DMS 273 treated with DMSO at 0.1 percent for 48 hours (cell line): ENCODE results near the gene ZNF143.

Experiments
- DNase-seq: peaks from one replicate; lab custom pipeline; 2025; lab: John Stamatoyannopoulos, UW

Gene ZNF143

GRCh38 chr11:9575260-9576240, 114.7 kb downstream of the ZNF143 start:
- DNase-seq, result no peak

DNA sequence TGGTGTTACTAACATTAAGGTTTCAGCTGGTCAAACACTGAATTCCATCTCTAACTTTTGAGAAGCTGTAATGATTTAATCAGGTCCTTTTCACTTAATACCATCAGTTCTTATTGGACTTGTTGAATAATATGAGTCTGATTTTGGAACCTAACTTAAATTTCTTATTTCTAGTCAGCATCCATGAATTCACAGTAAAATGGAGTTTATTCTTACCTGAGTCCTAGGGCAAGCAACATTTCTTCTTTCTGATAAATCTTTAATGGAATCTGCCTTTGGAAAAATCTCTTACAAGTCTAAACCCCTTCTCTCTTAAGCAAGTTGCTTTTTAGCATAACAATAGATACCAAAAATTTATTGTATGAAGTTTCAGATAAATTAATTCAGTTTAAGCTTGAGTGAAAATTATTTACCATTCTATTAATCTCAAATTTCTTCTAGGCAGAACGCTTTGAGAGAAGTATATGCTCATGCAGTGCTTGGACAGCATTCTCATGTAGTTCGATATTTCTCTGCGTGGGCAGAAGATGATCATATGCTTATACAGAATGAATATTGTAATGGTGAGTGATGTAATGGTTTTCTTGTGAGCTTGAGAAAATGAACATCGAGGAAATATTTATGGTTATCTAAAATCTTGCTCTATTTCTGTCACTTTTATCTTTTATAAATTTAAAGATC, 116.0 kb downstream of the ZNF143 start:
- DNase-seq, result no peak

DNA sequence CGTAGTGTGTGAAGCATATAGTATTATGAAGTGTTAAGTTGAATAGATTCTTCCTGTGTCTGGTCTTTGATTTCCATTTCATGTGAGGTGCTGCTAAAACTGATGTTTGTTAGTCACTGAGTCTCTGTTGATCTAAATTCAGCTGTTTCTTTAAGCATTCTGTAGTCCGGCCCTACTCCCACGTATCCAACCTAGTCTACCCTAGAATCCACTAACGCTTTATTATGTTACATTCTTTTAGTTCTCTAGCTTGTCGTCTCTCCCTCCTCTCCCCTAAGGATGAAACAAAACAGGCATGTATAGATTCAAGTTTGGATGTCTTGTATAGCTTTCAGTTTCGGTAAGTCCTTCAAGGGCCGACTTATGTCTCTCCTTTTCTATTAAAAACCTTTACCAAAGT, 116.7 kb downstream of the ZNF143 start:
- no peak for DNase-seq
